Immature natural killer cell (primary cell): ENCODE measurements around the gene LDHD. TPM values are rescaled to one million over a fixed set of nuclear protein-coding genes. Genes with fewer than 3 reads are reported as not detected.

ENCODE experiments used
- DNase-seq, 3 donors: peaks; one replicate each; pipeline ENCODE4 v3.0.0; 2022; ENCODE audit warnings: mixed read lengths in 1 of 3
- H3K27ac Mint-ChIP-seq, 6 donors: one replicate each; pipeline ENCODE4 v1.8.0; 2020; ENCODE audit warnings: mixed read lengths in 6 of 6, mild to moderate bottlenecking in 5 of 6, inconsistent platforms in 4 of 6, moderate library complexity in 3 of 6
- H3K27me3 Mint-ChIP-seq, 3 donors: one replicate each; pipeline ENCODE4 v1.8.0; 2020 to 2021; ENCODE audit warnings: low read depth in 3 of 3, mild to moderate bottlenecking in 3 of 3, mixed read lengths in 3 of 3, moderate library complexity in 3 of 3, inconsistent platforms in 1 of 3
- H3K36me3 Mint-ChIP-seq, 3 donors: one replicate each; pipeline ENCODE4 v1.8.0; 2020; ENCODE audit warnings: mixed read lengths in 3 of 3, inconsistent platforms in 2 of 3, mild to moderate bottlenecking in 2 of 3
- H3K4me1 Mint-ChIP-seq, 2 donors: one replicate each; pipeline ENCODE4 v1.8.0; 2020; ENCODE audit warnings: inconsistent platforms in 2 of 2, mild to moderate bottlenecking in 2 of 2, mixed read lengths in 2 of 2, moderate library complexity in 1 of 2
- H3K4me3 Mint-ChIP-seq, 5 donors: one replicate each; pipeline ENCODE4 v1.8.0; 2020; ENCODE audit warnings: mild to moderate bottlenecking in 5 of 5, mixed read lengths in 5 of 5, inconsistent platforms in 3 of 5, moderate library complexity in 3 of 5
- H3K9me3 Mint-ChIP-seq, 6 donors: one replicate each; pipeline ENCODE4 v1.8.0; 2020; ENCODE audit warnings: mild to moderate bottlenecking in 6 of 6, mixed read lengths in 6 of 6, inconsistent platforms in 4 of 6, moderate library complexity in 3 of 6
- polyA plus RNA-seq, 3 donors: library from polyadenylated mRNA; unstranded; fragments of 300-500 nt; fragmentation: Illumina TruSeq; gene quantifications; one replicate each; pipeline ENCODE4 v1.2.3, GENCODE V29; 2021

Gene LDHD
- polyA plus RNA-seq, 3 donors from 2014 or later = 0.10 to 0.16 TPM; not detected in 1

GRCh38 chr16:75089486-75090202 lies 26.9 kb downstream of the LDHD start:
- Mint-ChIP-seq H3K4me1 (no peaks in the 10 kb centered on the region), H3K27ac (no peak overlapping the region), H3K36me3 (peaks cover 0 to 3% (median 0%) of the 10 kb centered on the region in 3 donors), H3K9me3 (no peaks in the 10 kb centered on the region), H3K4me3 (no peak overlapping the region), H3K27me3 (no peaks in the 10 kb centered on the region)
- no peak for DNase-seq

GRCh38 chr16:75088934-75089333 lies 27.6 kb downstream of the LDHD start:
- no peaks in the 10 kb centered on the region for H3K9me3 Mint-ChIP-seq
- H3K27me3 Mint-ChIP-seq = no peaks in the 10 kb centered on the region
- no peak overlapping the region for H3K4me3 Mint-ChIP-seq
- DNase-seq = no peak
- no peak overlapping the region for H3K27ac Mint-ChIP-seq
- peaks cover 0 to 3% (median 0%) of the 10 kb centered on the region in 3 donors for H3K36me3 Mint-ChIP-seq
- no peaks in the 10 kb centered on the region for H3K4me1 Mint-ChIP-seq

DNA sequence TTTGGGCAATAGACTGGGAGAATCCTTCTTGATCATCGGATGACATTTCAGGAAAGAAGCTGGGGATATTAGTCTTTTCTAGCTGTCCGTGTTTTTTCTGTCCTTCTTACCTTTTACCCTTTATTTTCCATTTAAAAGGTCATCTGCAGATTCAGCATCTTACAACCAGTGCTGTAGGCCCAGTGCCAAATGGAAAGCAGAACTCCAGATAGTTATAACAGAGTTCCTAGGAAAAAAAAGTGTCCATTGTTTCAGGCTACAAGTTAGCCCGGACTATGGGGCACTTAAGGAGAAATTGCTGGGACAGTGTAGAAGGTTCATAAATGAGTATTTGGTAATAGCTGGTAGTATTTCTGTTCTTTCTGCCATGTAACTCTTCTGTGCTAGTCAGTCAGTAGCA lies 28.4 kb downstream of the LDHD start:
- Mint-ChIP-seq H3K27ac (no peak overlapping the region), H3K27me3 (no peaks in the 10 kb centered on the region), H3K36me3 (peaks cover 0 to 3% (median 0%) of the 10 kb centered on the region in 3 donors), H3K4me3 (no peak overlapping the region), H3K4me1 (no peaks in the 10 kb centered on the region), H3K9me3 (no peaks in the 10 kb centered on the region)
- no peak for DNase-seq

GRCh38 chr16:75087375-75087979 lies 29.1 kb downstream of the LDHD start:
- no peaks in the 10 kb centered on the region for H3K9me3 Mint-ChIP-seq
- no peak for DNase-seq
- no peak overlapping the region for H3K27ac Mint-ChIP-seq
- no peak overlapping the region for H3K4me3 Mint-ChIP-seq
- H3K36me3 Mint-ChIP-seq = peaks cover 0 to 3% (median 0%) of the 10 kb centered on the region in 3 donors
- no peaks in the 10 kb centered on the region for H3K4me1 Mint-ChIP-seq
- peaks cover 0 to under 1% (median 0%) of the 10 kb centered on the region in 3 donors for H3K27me3 Mint-ChIP-seq

DNA sequence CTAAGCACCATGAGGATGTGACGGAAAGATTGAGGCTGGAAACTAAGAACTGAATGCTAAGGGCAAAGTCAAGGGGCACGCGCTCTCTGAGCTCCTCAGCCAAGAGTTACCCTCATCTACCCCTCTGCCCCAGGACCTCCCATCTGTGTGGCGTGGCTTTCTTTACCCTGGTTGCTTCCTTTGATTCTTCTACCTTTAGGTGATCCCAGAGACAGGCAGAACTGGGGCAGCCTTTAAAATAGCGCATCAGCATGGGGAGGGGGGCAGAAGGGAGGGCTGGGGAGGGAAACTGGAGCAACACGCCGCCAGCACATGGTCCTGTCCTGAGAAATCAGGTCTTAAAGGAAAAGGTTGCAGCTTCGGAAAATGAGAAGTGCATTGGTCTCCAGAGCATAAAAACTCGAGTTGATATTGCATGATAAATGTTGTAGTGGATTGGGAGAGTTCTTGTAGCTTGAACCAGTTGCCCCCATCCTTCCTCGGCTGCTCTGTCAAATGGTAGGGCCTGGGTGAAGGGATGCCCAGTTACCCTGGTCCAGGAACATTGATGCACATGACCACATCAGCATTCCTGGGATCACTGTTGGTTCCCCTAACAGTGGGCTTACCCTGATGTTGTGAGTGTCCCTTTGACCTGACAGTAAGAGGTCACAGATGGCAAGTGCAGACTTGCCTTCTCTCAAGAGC lies 29.7 kb downstream of the LDHD start:
- Mint-ChIP-seq H3K27me3 (peaks cover 0 to 5% (median 3%) of the 10 kb centered on the region in 3 donors), H3K27ac (no peak overlapping the region), H3K4me3 (no peak overlapping the region)

DNA sequence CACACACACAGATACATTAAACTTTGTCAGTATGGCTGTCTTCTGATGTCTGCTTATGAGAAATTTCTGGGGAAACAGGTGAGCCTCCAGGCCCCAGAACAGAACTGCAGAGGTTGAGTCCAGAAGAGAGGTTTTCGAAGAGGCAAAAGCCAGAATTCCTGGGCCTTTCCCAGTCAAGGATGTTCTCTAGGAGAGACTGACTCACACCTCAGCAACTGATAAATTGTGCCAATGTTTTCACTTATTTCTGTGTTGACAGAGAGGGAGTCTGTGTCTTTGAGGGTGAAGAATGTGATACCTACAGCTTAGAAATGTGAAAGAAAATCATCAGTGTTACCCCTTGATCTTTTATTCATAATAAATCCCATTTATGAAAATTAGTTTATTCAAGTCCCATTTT lies 30.3 kb downstream of the LDHD start:
- Mint-ChIP-seq H3K9me3 (no peaks in the 10 kb centered on the region), H3K4me3 (no peak overlapping the region), H3K4me1 (no peaks in the 10 kb centered on the region), H3K27me3 (peaks cover 2 to 5% (median 3%) of the 10 kb centered on the region in 3 donors), H3K36me3 (peaks cover 0 to 3% (median 0%) of the 10 kb centered on the region in 3 donors), H3K27ac (no peak overlapping the region)
- DNase-seq = no peak

More for the DNA sequence above, 29.7 kb downstream of the LDHD start:
- Mint-ChIP-seq H3K9me3 (no peaks in the 10 kb centered on the region), H3K36me3 (peaks cover 0 to 3% (median 0%) of the 10 kb centered on the region in 3 donors), H3K4me1 (no peaks in the 10 kb centered on the region)
- DNase-seq = no peak

- Mint-ChIP-seq H3K27me3 (peaks cover 3 to 5% (median 3%) of the 10 kb centered on the region in 3 donors), H3K4me3 (no peak overlapping the region), H3K4me1 (no peaks in the 10 kb centered on the region), H3K9me3 (no peaks in the 10 kb centered on the region), H3K36me3 (peaks cover 0 to 3% (median 0%) of the 10 kb centered on the region in 3 donors), H3K27ac (peak overlapping the region in 1 of 6 donors; percentile 67)
- DNase-seq = no peak
These were observed 31.0 kb downstream of the LDHD start for GRCh38 chr16:75085556-75085955.

DNA sequence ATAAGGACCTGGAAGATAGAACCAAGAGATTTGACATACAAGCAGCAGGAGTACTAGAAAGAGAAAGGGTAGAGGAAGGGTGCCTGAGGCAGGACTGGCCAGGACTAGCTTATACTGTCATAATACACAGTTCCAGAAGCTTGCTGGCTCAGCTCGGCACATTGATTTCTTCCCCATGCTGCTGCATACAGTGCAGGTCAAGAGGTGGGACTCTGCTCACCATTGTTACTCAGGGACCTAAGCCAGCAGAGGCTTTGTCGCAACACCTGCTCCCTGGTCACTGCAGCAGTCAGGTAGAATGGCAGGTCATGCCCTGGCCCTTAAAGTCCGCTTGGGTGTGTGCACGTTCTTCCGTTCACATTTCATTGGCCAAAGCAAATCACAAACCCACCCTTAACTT lies 32.8 kb downstream of the LDHD start:
- Mint-ChIP-seq H3K9me3 (no peaks in the 10 kb centered on the region), H3K4me3 (no peak overlapping the region), H3K27me3 (peaks cover 3 to 5% (median 5%) of the 10 kb centered on the region in 3 donors), H3K4me1 (no peaks in the 10 kb centered on the region), H3K36me3 (peaks cover 0 to 3% (median 0%) of the 10 kb centered on the region in 3 donors), H3K27ac (no peak overlapping the region)
- no peak for DNase-seq

DNA sequence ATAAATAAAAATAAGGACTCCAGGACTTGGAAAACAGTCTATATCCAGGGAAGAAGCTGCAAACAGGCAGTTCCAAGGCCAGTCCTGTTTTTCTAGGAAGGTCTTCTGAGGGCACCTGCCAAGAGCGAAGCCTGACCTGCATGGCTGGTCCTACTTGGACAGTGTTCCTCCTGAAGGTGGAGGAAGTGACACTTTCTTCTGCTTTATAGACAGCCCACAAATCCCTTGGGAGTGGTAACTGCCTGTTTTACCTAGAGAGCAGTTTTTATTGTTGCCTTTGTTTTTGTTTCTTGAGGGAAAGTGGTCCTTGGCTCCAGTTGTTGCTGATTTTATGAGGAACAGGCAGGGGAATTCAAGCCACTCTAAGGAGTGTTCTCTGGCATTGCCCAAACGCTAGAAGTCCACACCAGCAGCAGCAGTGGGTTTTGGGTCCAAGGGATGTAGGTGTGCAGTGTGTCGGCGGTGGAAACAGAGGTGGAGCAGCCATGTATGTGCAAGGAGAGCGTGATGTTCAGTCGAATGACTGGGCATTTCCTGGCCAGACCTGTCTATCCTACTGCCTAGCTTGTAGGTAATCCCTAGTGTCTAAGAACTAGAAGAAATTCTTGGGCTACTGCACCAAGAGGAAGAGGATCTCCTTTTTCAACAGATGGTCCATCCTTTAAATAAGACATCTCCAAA lies 35.3 kb downstream of the LDHD start:
- H3K27ac Mint-ChIP-seq = no peak overlapping the region

DNA sequence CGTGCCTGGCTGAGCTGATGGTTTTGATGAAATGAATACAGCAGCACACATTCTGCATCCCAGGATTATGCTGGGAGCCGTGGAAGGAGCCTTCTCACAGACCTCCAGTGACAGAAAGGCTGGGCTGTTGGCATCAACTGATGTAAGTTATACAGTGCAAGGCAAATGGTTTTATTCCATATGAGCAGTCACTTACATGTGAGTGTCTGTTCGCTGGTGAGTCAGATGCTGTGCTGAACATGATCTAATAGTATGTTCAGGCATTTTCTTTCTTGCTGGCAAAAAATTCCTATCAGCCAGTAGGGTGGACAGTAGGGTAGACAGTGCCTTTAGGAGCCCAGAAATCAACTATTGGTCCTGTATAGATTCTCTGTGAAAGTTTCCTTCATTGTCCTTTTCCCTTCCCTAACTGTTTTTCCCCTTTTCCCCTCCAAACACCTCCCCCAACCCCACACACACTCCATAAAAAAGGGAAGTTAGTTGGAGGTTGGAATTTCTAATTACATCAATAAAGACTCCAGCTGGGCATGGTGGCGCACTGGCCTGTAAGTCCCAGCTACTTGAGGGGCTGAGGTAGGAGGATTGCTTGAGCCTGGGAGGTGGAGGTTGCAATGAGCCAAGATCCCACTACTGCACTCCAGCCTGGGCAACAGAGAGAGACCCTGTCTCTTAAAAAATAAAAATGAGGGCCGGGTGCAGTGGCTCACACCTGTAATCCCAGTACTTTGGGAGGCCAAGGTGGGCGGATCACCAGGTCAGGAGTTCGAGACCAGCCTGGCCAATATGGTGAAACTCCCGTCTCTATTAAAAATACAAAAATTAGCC lies 36.2 kb downstream of the LDHD start:
- peaks cover 12 to 14% (median 12%) of the 10 kb centered on the region in 3 donors for H3K27me3 Mint-ChIP-seq
- no peak overlapping the region for H3K27ac Mint-ChIP-seq
- H3K4me3 Mint-ChIP-seq = no peak overlapping the region
- no peaks in the 10 kb centered on the region for H3K9me3 Mint-ChIP-seq
- H3K4me1 Mint-ChIP-seq = peaks cover 18 to 21% of the 10 kb centered on the region in 2 donors
- H3K36me3 Mint-ChIP-seq = peaks cover 0 to under 1% (median 0%) of the 10 kb centered on the region in 3 donors
- DNase-seq = no peak

More for the DNA sequence above, 35.3 kb downstream of the LDHD start:
- no peak for DNase-seq
- Mint-ChIP-seq H3K4me3 (no peak overlapping the region), H3K9me3 (no peaks in the 10 kb centered on the region), H3K27me3 (peaks cover 3 to 8% (median 8%) of the 10 kb centered on the region in 3 donors), H3K4me1 (peaks cover 9 to 12% of the 10 kb centered on the region in 2 donors), H3K36me3 (peaks cover 0 to 3% (median 0%) of the 10 kb centered on the region in 3 donors)

DNA sequence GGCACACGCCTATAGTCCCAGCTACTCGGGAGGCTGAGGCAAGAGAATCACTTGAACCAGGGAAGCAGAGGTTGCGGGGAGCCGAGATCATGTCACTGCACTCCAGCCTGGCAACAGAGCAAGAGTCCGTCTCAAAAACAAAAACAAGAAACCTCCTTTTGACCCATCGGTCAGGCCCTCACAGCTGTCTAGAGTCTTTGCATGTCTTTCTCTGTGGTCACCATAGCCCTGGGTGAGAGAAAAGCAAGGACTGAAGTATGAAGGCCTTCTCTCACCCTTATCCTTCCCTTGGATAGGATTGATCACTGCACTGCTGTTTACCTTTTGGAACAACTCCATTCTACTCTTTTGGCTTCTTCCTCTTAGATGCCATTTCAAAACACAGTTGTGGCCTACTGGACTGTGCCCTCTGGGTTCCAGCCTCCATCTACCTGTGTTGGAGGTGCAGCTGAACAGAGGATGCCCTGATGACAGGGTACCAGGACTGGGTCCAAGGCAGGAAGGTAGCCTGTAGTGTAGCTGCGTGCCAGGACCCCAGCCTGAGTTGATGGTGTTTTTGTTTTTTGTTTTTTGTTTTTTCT lies 37.1 kb downstream of the LDHD start:
- Mint-ChIP-seq H3K27me3 (peaks cover 16 to 19% (median 18%) of the 10 kb centered on the region in 3 donors), H3K4me3 (no peak overlapping the region), H3K4me1 (peaks cover 25 to 30% of the 10 kb centered on the region in 2 donors), H3K9me3 (no peaks in the 10 kb centered on the region), H3K27ac (peak overlapping the region in 1 of 6 donors; percentile 76), H3K36me3 (no peaks in the 10 kb centered on the region)
- DNase-seq = no peak

- no peak overlapping the region for H3K27ac Mint-ChIP-seq
- H3K9me3 Mint-ChIP-seq = no peaks in the 10 kb centered on the region
- DNase-seq = no peak
- peaks cover 17 to 24% (median 18%) of the 10 kb centered on the region in 3 donors for H3K27me3 Mint-ChIP-seq
- no peak overlapping the region for H3K4me3 Mint-ChIP-seq
- peaks cover 30 to 36% of the 10 kb centered on the region in 2 donors for H3K4me1 Mint-ChIP-seq
- no peaks in the 10 kb centered on the region for H3K36me3 Mint-ChIP-seq
These were observed 37.7 kb downstream of the LDHD start for GRCh38 chr16:75078886-75079285.
